HG03108 (cell line): ENCODE measurements around the gene WDR6.

ENCODE experiments used
- ATAC-seq: cut with Tn5 transposase; IDR thresholded peaks from one replicate; pipeline ENCODE4 v1.9.1; 2021; ENCODE audit warnings: moderate library complexity; ENCODE audit not compliant: unreplicated experiment

WDR6 gene

DNA sequence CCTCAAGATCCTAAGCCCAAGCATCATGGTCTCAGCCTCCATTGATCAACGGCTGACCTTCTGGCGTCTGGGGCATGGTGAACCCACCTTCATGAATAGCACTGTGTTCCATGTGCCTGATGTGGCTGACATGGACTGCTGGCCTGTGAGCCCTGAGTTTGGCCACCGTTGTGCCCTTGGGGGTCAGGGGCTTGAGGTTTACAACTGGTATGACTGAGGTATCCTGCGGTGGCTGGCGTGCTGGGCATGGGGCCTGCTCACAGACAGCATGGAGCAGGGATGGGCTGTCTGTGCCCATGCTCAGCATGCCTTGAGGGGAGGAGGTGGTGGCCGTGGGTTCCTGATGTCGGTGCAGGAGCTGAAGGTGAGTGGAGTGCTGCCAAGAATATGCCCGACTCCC lies 7.9 kb downstream of the WDR6 start:
- ATAC-seq, result no peak

GRCh38 chr3:49015765-49016164 lies 8.6 kb downstream of the WDR6 start:
- no peak for ATAC-seq

- ATAC-seq, result no peak
Observed at GRCh38 chr3:49016414-49017228, 9.4 kb downstream of the WDR6 start.

DNA sequence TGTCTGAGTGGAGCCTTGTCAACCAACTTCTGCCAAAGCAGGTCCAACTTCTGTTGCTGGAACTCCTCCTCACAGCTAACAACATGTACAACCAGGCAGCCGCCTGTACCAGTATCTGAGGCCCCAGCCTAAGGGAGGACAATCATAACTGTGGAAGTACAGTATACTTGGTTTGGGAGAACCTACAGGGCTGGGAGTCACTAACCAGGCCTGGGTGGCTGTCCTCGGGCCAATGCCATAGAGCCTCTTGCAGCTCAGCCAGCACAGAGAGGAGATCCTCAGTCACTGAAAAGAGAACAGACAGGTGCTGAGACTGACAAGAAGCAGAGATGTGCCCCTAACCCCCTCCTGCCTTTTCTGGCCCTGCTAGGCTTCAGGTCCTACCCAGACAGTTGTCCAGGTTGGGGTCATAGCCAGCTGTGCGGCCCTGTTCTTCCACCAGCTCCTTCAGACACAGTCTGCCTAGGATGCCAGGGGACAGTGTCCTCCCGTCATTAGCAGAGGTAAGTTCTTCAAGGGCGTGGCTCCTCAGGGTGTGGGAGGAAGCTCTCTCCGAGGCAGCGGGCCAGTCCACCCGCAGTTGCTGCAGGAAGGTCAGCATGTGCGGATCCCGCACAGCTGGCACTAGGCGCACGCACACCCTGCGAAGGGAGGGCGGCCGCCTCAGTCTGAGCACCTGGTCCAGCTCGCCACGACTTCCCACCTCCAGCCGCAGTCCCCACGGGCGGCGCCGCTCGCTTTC lies 10.2 kb downstream of the WDR6 start:
- ATAC-seq, result no peak

- ATAC-seq, result no peak
Observed at GRCh38 chr3:49017971-49018706, 10.9 kb downstream of the WDR6 start, which contains the start of gene DALRD3. Gene DALRD3, minus strand, starts transcription at chr3:49018580. Its CDS starts 16 bp downstream, at chr3:49018564.

DNA sequence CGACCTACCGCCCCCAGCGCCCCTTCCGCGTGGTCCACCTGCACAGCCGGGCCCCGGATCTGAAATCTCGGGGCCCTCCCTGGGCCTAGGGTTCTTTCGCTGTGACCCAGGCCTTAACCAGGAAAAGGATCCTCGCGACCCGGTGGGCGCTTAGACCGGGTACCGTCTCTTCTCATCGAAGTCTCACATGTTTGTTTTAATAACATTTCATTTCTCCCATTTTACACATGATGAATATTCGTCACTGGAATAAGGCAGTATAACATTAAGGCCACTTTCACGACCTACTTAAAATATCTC lies 11.5 kb downstream of the WDR6 start:
- no peak for ATAC-seq

DNA sequence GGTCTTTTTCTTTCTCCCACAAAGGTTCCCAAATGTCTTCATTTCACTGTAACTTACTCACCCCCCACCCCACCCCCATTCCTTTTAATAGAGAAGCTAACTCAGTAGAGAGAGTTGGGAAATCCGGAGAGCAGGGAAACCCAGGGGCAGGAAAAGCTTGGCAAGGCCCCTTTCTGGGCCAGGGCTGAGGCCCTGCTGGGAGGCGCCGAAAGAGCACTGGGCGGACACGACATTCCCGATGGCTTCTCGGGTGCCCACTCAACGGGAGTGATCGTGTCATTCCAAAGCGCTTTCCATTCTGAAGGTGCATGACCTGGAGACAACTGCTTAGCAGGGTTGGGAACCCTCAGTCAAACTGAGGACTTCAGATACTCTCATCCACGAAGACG lies 12.7 kb downstream of the WDR6 start:
- ATAC-seq, result no peak

- no peak for ATAC-seq
Observed at GRCh38 chr3:49020330-49021212, 13.4 kb downstream of the WDR6 start.

DNA sequence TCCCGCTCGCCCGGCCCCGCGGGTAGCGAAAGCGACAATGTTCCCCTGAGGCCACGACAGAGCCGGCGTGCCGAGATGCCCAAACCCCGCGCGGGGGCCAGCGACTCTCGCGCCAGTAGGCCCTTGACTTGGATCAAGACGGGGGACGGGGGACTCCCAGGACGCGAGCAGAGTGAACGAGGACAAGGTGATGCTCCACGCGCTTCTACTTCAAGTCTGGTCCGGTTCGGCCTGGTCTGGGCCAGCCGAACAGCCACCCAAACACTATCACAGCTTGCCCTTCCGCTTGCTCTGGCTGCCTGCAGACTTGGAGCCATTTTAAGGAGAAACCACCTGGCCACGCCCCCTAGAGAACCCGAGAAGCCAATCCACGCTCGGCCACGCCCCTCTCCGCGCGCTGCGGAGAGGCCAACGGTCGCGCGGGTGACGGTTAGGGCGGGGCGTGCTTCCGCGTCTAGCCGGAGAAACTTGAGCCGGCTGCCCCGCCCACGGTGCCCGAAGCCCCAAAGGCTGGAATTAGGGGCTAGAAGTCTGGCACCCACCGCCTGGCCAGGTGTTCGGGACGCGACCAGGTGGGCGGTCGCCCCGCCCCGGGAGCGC lies 14.1 kb downstream of the WDR6 start:
- ATAC-seq, result peak; percentile 38

DNA sequence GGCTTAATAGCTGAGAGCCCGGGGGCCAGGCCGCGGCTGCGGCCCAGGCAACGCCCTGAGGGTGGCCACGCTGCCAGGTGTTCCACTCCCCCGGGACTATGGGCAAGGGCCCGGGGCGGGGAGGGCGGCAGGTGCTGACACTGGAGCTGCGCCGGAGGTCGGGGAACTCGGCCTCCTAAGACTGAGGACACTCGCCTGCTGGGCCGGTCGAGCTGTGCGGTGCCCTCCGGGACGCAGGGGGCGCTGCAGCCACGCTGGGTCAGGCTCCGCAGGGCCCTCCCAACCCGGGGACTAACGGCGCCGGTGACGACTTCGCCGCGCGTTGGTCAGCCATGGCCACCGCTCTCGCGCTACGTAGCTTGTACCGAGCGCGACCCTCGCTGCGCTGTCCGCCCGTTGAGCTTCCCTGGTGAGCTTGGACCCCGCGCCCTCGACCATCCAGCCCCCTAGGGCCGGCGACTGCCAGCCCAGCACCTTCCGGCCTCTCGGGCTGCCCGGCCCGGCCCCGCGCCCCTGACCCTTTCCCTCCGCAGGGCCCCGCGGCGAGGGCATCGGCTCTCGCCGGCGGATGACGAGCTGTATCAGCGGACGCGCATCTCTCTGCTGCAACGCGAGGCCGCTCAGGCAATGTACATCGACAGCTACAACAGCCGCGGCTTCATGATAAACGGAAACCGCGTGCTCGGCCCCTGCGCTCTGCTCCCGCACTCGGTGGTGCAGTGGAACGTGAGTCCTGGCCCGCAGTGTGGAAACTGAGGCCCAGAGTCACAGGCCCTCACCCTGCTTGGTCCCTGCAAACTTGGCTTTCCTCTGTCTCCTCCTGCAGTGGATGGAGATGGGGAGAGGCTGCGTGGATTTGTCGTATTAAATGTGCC lies 14.9 kb downstream of the WDR6 start, which contains the start of gene NDUFAF3:
NDUFAF3 (plus strand) TSS at position 309 of the 875 bp plus-strand sequence; CDS start at position 333, 24 bp downstream.
- ATAC-seq, result peak; percentile 52

DNA sequence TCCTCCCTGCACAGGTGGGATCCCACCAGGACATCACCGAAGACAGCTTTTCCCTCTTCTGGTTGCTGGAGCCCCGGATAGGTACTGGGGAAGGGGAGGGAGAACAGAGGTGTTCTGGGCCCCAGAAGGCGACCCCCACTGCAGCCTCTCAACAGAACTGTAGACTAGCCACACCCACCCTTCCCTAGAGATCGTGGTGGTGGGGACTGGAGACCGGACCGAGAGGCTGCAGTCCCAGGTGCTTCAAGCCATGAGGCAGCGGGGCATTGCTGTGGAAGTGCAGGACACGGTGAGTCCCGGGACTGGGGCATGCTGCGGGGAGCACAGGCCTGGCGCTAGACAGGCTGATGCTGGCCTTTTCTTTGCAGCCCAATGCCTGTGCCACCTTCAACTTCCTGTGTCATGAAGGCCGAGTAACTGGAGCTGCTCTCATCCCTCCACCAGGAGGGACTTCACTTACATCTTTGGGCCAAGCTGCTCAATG lies 15.5 kb downstream of the WDR6 start:
- no peak for ATAC-seq

DNA sequence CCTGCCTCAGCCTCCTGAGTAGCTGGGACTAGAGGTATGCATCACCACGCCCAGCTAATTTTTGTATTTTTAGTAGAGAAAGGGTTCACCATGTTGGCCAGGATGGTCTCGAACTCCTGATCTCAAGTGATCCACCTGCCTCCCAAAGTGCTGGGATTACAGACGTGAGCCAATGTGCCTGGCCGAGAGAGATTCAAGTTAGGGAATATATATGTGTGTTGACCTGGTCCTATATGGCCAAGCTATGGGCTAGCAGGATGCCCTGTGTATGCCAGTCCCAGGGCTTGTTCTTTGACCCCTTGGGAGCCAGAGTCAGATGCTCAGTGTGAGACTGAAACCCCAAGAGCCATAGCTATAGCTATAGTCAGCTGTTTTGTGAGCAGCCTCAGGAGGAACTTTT lies 16.6 kb downstream of the WDR6 start:
- ATAC-seq, result no peak

DNA sequence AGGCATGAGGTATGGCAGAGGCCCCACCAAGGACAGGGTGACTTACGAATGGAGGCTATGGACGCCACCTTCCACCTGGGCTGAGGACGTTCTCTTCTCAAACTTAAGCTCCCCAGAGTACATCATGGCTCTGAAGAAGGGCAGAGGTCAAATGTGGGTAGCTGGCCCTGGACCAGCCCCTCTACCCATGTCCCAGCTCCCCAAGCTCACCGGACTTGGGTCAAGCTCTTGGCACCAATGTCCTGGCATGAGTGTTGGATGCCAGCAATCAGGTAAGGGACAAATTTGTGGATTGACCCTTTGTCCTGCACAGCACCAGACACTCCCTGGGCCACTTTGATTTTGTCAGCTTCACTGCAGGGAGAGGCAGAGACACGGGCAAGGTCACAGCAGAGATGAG lies 17.3 kb downstream of the WDR6 start:
- no peak for ATAC-seq

DNA sequence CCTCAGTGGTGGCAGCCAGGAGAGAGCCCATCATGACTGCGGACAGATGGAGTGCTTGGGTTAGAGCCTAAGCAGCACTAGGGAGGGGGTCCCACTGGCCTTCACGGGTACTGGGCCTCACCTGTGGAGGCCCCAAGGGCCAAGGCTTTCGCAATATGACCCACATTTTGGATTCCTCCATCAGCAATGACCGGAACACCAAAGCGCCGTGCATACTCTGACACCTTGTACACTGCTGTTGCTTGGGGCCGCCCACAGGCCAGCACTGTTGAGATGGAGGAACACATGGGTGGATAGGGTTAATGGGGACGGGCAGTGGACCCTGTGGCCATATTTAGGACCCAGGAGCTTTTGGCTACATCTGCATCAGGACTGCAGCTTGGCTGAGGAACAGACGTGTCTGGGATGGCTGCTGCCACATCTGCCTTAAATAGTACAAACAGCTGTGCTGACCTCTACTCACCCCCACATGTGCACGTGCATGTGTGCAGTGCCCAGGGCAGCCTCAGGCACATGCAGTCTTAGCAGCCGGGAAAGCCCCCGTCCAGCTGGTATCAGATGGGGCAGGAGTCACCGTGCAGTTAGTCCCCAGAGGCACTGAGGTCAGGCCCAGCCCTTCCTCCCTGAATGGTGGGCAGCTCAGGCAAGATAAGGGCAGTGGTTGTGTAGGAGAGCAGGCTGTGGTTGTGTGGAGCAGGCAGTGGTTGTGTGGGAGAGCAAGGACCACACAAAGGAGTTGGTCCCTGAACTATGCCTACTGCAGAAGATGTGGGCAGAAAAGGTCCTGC lies 18.0 kb downstream of the WDR6 start:
- ATAC-seq, result no peak

DNA sequence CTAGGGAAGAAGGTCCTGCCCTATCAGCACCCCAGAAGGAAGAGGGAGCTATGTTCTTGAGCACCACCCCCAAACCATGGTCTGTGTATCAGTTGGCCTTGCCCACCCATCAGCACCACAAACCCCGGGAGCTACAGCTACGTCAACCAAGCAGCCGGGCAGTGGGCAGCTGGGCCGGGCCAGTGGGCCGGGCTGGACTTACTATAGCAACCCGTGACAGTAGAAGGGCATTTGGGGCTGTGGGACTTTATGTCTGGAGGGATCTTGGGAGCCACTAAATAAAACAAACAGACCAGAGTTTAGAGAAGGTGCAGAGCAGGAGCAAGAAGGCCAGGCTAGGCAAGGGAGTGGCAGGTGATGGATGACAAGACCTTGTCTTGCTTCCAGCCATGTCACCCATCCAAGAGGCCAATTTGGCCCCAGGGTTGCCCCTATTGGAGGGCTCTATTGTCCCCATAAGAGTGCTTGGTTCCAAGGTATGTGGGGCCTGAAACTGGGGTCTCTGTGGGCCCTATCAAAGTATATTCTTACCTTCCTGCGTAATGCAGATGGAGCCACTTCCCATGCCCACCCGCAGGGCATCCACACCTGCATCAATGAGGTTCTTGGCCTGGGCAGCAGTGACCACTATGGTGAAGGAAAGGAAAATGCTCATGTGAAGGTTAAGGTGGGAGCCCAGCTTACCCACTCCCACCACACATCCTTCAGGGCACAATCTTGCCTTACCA lies 18.8 kb downstream of the WDR6 start:
- no peak for ATAC-seq

DNA sequence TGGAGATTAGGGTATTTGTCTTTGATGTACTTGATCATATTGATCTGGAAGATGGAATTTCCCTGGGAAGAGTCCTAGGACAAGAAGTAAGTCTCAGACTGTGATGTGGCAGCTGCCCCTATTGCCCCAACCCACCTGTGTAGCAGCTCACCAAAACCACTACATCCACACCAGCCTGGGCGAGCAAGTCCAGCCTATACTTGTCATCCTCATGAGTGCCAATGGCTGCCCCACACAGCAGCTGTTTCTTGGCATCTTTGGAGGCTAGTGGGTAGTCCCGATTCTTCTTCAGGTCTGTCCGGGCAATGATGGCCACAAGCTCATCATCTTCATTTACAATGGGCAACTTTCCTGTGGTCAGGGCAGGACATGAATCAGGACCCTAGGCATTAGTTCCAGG lies 19.3 kb downstream of the WDR6 start:
- ATAC-seq, result no peak

DNA sequence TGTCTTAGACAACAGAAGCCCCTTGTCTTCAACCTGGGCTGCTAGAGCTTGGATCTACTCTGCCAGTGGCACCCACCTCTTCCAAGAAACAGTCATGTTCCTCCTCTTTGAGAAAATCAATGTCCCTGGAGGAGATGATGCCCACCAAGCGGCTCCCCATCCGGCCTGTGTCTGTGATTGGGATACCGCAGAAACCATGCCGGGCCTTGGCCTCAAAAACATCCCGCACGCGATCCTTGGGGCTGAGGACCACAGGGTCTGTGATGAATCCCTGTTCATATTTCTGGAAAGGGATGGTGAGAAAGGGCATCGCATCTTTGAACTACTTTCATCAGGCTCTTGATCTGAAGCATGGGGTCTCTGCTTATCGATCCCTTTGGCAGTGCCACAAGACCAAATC lies 20.4 kb downstream of the WDR6 start:
- no peak for ATAC-seq

DNA sequence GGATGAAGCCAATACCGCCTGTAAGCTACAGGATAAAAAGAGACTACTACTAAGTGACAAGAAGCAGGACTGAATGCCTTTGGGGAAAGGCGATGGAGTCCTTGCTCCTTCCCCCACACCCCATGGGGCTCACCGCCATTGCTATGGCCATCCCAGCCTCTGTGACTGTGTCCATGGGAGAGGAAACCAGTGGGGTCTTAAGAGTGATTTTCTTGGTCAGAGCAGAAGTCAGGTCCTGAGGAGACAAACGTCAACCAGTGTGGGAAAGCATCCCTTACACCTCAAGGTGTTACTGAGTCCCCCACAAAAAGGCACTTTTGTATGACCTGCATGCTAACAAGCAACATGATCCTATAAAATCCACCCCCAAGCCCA lies 21.1 kb downstream of the WDR6 start:
- no peak for ATAC-seq
